ENCODE data around the gene ME1.
A peak's percentile ranks its signal among the peaks of the same experiment; 100 is the strongest.
"Not testable (repeated sequence)": the region's sequence is repeated elsewhere in the genome, so short reads cannot be mapped to it uniquely, and the experiment has no call there.

The ME1 gene

DNA sequence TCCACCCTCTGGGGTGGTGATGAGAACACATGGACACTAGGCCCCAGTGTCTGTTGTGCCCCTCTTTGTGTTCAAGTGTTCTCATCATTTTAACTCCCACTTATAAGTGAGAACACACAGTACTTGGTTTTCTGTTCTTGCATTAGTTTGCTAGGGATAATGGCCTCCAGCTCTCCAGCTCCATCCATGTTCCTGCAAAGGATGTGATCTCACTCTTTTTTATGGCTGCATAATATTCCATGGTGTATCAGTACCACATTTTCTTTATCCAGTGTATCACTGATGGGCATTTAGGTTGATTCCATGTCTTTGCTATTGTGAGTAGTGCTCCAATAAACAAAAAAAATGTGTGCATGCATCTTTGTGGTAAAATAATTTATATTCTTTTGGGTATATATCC lies 170.3 kb downstream of the ME1 start:
- no peak for DNase-seq (ENCODE audit: low read depth in 1 of 2, low spot score in 1 of 2)

DNA sequence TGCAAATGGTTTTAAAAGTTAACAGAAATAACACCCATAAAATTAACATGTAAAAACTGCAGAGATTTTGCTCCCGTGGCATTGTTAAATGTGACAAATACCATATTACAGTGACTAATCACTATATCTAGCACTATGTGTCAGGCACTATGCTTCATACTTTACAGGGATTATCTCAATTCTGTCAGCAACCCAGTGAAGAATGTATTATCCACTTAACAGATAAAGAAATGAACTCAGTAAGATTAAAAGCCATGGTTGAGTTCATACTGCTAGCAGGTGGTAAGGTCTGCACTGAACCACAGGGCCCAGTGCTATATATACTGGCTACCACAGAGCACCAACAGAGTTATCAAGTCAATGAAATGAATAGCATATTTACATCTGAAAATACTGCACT lies 172.3 kb downstream of the ME1 start:
- no peak for DNase-seq (ENCODE audit: low read depth in 1 of 2, low spot score in 1 of 2)

DNA sequence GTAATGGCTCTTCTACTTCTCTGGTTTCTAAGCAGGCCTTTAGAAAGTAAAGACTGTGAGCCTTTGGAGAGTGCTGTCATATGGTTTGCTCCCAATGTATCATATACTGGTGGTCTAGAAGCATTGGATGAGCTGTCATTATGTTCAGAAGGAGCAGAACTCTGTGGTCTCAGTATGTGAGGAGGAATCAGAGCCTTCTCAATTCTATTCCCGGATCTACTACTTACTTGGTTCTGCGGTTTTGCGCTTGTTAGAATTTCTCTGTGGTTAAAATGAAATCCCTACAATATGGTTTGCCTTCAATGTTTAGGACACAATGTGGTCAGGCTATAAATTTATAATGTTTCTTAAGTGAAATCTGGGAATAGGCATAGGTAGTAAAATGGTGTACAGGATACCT lies 173.1 kb downstream of the ME1 start:
- DNase-seq (ENCODE audit: low read depth in 1 of 2, low spot score in 1 of 2): no peak

GRCh38 chr6:83256719-83257118 lies 174.1 kb downstream of the ME1 start:
- DNase-seq (ENCODE audit: low read depth in 1 of 2, low spot score in 1 of 2): not testable (repeated sequence)

DNA sequence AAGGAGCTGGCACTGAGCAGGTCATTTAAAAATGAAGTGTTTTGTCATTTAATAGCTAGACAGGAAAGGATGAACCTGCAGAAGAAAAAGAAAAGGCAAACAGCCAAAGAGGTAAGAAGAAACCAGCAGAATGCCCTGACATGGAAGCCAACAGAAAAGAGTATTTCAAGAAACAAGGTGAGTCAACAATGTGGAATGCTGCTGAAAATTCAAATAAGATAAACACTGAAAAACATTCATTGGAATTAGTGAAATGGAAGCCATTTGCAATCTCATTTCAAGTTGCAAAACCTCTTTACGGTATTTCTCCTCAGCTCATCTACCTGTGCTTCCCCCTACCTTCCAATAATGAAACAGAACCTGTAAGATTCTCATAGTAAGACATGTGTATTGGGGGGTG lies 178.1 kb downstream of the ME1 start:
- no peak for DNase-seq (ENCODE audit: low read depth in 1 of 2, low spot score in 1 of 2)

- DNase-seq (ENCODE audit: low read depth in 1 of 2, low spot score in 1 of 2): no peak
These were observed 180.6 kb downstream of the ME1 start for GRCh38 chr6:83250235-83250634.

GRCh38 chr6:83247471-83247870 lies 183.4 kb downstream of the ME1 start:
- DNase-seq (ENCODE audit: low read depth in 1 of 2, low spot score in 1 of 2): no peak

DNA sequence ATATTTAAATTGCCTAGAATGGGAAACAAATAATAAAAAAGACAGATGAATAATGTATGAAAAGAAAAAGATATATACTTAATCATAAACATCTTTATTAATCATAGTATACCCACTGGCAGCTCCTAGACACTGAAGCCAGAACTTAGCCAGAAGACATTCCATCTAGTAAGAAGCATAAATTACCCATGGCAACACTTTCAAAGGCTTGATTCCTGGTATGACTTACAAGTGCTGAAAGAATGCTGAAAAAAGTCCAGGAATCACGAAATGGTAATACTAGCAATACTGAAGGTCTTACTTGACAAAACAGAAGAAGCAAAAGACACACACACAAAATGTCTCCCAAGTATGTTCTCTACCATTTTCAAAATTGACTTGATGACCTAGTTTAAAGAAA lies 199.7 kb downstream of the ME1 start:
- DNase-seq (ENCODE audit: low read depth in 1 of 2, low spot score in 1 of 2): no peak

GRCh38 chr6:83226517-83226916 lies 204.3 kb downstream of the ME1 start:
- no peak for DNase-seq (ENCODE audit: low read depth in 1 of 2, low spot score in 1 of 2)

DNA sequence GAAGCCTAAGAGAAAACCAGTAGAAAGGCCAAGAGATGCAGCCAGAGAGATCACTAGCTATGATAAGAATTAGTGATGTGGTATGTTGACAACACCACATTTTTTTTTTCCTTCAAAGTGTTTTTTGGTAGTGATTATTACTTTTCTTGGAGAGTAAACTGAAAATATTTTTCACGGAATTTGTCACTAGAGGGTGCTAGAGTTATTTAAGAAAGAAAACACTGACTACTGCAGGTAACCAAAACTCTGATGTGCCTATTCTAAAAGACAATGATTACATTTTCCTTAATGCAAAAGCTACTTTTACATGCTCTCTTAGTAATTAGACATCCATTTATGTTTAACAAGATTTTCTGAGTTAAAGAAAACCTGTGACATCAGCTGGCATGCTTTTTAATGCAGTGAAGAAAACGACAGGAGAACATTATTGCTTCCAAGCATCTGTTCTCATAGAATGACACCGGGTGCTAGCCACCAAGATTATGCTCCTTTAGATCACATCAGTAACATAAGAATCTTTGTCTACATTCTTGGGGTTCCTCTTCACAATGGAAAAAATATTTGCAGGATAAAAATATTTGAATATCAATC lies 208.9 kb downstream of the ME1 start:
- no peak for DNase-seq (ENCODE audit: low read depth in 1 of 2, low spot score in 1 of 2)

DNA sequence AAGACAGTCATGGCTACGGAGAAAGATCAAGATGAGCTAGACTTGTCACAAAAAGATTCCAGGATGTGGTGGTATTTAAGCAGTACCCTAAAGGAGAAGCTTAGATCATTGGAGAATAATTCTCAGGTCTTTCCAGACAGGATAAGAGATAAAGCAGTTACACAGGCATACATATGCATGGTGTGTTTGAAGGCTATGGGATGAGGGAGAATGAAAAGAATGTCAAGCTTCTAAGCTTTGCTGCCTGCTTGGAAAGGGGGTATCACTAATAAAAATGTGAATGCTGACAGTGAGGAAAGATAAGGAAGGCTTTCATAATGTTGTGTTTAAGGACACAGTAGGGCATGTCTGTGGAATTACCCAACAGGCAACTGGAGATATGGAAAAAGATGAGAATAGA lies 209.6 kb downstream of the ME1 start:
- no peak for DNase-seq (ENCODE audit: low read depth in 1 of 2, low spot score in 1 of 2)

GRCh38 chr6:83220121-83220520 lies 210.7 kb downstream of the ME1 start:
- no peak for DNase-seq (ENCODE audit: low read depth in 1 of 2, low spot score in 1 of 2)

DNA sequence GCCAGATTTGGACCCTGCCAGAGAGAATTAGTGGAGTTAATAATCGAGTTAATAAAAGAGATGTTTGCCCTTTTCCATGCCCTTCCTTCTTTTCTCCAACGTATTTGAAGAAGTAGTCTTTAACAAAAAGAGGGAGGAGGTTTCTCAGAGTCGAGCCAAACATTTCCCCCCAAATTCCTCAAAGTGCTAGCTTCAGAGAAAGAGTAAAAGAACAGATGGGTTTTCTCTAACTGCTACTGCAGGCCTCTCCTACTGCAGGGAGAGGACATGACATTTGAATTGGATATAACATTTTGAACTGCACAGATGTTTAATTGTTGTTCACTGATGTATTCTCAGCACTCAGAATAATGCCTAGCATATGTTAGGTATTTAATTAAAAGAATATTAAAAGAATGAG lies 212.2 kb downstream of the ME1 start:
- DNase-seq (ENCODE audit: low read depth in 1 of 2, low spot score in 1 of 2): no peak

- DNase-seq (ENCODE audit: low read depth in 1 of 2, low spot score in 1 of 2): no peak
These were observed 214.0 kb downstream of the ME1 start for GRCh38 chr6:83216806-83217205.

DNA sequence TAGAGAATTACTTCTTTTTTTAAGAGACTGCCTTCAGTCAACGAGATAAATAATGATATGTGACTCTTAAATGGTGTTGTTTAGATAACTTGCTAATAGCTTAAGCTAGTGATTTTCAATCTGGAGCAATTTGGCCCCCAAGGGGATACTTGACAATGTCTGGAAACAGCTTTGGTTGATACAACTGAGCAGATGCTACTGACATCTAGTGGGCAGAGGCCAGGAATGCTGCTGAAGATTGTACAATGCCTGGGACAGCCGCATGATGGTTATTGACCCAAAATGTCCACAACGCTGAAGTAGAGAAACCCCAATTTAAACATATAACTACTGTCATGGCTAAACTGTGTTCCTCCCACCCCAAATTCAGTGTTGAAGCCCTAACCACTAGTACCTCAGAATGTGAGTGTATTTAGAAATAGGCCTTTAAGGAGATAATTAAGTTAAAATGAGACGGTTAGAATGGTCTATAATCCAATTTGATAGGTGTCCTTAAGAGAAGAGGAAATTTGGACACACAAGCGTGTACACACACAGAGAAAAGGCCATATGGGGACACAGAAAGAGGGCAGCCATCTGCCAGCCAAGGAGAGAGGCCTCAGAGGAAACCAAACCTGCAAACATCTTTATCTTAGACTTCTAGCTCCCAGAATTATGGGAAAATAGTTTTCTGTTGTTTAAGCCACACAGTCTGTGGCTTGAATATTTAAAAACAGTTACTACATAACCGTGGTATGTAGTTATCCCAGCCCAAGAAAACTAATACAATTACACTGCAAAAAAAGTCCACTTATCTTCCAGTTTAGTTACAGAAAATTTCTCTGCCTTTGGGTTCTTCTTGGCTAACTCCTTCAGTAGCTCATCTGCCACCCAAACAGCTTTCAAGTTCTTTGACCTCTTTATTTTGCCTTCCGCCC lies 215.5 kb downstream of the ME1 start:
- peak; percentile 7 to 13 for DNase-seq (ENCODE audit: low read depth in 1 of 2, low spot score in 1 of 2)

GRCh38 chr6:83202031-83202430 lies 228.8 kb downstream of the ME1 start:
- no peak for DNase-seq (ENCODE audit: low read depth in 1 of 2, low spot score in 1 of 2)

GRCh38 chr6:83199863-83200225 lies 231.0 kb downstream of the ME1 start:
- DNase-seq (ENCODE audit: low read depth in 1 of 2, low spot score in 1 of 2): no peak

DNA sequence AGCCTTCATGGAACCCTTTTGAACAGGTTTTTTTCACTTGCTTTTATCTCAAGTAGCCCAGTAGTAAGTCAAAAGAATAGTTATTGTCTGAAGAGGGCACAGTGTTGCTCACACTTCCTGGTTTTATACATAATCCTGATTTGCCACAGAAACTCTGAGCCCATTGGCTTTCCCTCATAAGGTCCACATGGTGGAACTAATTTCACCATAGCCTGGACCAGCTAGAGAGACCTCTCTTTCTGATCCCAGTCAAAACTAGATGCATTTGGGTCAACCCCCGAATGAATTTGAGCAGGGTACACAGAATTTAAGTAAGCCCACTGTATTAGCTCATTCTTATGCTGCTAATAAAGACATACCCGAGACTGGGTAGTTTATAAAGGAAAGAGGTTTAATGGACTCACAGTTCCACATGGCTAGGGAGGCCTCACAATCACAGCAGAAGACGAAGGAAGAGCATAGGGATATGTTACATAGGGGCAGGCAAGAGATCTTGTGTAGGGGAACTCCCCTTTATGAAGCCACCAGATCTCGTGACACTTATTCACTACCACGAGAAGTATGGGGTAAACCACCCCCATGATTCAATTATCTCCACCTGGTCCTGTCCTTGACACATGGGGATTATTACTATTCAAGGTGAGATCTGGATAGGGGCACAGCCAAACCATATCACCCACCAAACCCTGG lies 231.5 kb downstream of the ME1 start:
- DNase-seq (ENCODE audit: low read depth in 1 of 2, low spot score in 1 of 2): no peak

GRCh38 chr6:83198486-83199172 lies 232.2 kb downstream of the ME1 start:
- DNase-seq (ENCODE audit: low read depth in 1 of 2, low spot score in 1 of 2): no peak

DNA sequence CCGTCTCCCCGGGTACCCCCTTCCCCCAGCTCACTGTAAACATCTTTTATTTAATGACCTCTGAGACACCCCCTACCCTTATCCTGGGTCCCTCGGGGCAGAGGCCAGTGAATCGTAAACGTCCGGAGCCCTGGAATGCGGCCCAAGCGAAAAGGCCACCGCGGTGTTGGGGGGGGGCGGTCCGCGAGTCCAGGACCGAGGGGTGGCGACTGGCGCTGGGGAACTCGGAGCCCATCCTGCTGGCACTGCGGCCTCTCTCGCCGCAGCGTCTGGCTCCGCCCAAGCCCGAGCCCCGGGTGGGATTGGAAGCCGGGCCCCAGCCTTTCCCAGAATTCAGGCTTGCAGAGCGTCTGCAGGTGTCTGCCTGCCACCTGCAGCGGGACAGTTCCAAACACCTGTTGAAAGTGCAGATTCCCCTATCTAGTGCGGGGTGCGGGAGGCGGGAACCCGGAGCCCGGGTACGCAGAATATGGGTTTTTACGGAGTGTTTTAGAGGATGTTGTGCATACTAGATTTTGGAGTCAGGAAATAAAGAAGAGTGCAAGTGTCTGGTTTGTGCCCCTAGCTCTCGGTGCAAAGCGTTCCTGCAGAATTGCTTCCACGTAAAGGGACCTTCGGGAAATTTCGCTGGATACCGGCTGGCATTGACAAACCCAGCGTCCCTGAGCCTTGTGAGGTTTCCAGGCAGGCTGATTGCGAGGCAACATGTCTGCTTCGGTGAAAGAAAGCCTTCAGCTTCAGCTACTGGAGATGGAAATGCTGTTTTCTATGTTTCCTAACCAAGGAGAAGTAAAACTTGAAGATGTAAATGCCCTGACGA lies 236.9 kb downstream of the ME1 start:
- peak in 1 of 2 donors; percentile 6 for DNase-seq (ENCODE audit: low read depth in 1 of 2, low spot score in 1 of 2)

All from activated T-helper 1 cell treated with anti-CD3 and anti-CD28 coated beads, Interleukin-2, amount 50 U/mL, for 16 hours (primary cell).